SH-SY5Y (cell line): ENCODE results near the gene VAT1L.

ENCODE experiments used
- GATA2 ChIP-seq: IDR thresholded peaks from 2 replicates; pipeline ENCODE4 v1.6.1; 2011; ENCODE audit warnings: mild to moderate bottlenecking, low read depth, low read length
- GATA3 ChIP-seq: IDR thresholded peaks from 2 replicates; pipeline ENCODE4 v1.6.1; 2011; ENCODE audit warnings: low read depth, mild to moderate bottlenecking, low read length, moderate library complexity

GRCh38 chr16:77849646-77850258, 61.4 kb downstream of the VAT1L start:
- TF ChIP-seq GATA3, result no peak
- TF ChIP-seq GATA2, result no peak
